OCI-LY7 (cell line): ENCODE measurements around the gene HIP1. TPM values are rescaled to one million over a fixed set of nuclear protein-coding genes. Genes with fewer than 3 reads are reported as not detected.

Source experiments
- BruUV-seq: library from RNA; stranded (reverse); fragments of 400-500 nt; replicated peaks from 2 replicates; lab custom pipeline; 2021; lab: Mats Ljungman, UMichigan
- CTCF ChIA-PET: fragments of 300-600 bp; sonication (Branson Sonifier 250); formaldehyde crosslinking; loops from one replicate; lab custom pipeline; 2022; ENCODE audit warnings: antibody characterized with exemption; ENCODE audit not compliant: unreplicated experiment; lab: Charles Lee
- POLR2A ChIA-PET: fragments of 300-600 bp; sonication (Branson Sonifier 250); formaldehyde crosslinking; loops from one replicate; lab custom pipeline; 2022; ENCODE audit warnings: antibody characterized with exemption; lab: Charles Lee
- DNase-seq: peaks from one replicate; pipeline ENCODE4 v3.0.0-alpha.2; 2015; ENCODE audit warnings: low spot score
- H2AFZ ChIP-seq: fragments of 200-600 bp; sonication (generic), shearing (Covaris generic); 2 replicates; pipeline ENCODE4 v1.6.1; 2014; ENCODE audit warnings: mild to moderate bottlenecking, antibody characterized with exemption, low read length, moderate library complexity
- H3K27ac ChIP-seq: fragments of 200-600 bp; sonication (generic); 2 replicates; pipeline ENCODE4 v1.5.1; 2014; ENCODE audit warnings: mixed run types, low read depth, mild to moderate bottlenecking, moderate library complexity, low read length, inconsistent platforms; ENCODE audit not compliant: poor library complexity, severe bottlenecking
- H3K36me3 ChIP-seq: fragments of 200-600 bp; sonication (generic); 2 replicates; pipeline ENCODE4 v1.6.1; 2014; ENCODE audit warnings: mild to moderate bottlenecking, antibody characterized with exemption, low read length, moderate library complexity, mixed read lengths; ENCODE audit not compliant: insufficient read depth
- H3K4me1 ChIP-seq: fragments of 200-600 bp; sonication (generic); 2 replicates; pipeline ENCODE4 v1.5.1; 2014; ENCODE audit warnings: mild to moderate bottlenecking, low read length; ENCODE audit not compliant: insufficient read depth, poor library complexity, severe bottlenecking
- H3K4me2 ChIP-seq: fragments of 200-600 bp; sonication (generic); 2 replicates; pipeline ENCODE4 v1.6.1; 2014; ENCODE audit warnings: mild to moderate bottlenecking, low read length
- H3K4me3 ChIP-seq: fragments of 200-600 bp; sonication (generic); 2 replicates; pipeline ENCODE4 v1.5.1; 2014; ENCODE audit warnings: mild to moderate bottlenecking, low read depth, low read length; ENCODE audit not compliant: poor library complexity, severe bottlenecking
- H3K79me2 ChIP-seq: fragments of 200-600 bp; sonication (generic); 2 replicates; pipeline ENCODE4 v1.6.1; 2016; ENCODE audit warnings: low read depth, mild to moderate bottlenecking, low read length, moderate library complexity, mixed read lengths; ENCODE audit not compliant: insufficient read depth
- H3K9me2 ChIP-seq: fragments of 200-600 bp; sonication (generic); 2 replicates; pipeline ENCODE4 v1.6.1; 2016; ENCODE audit warnings: mild to moderate bottlenecking, low read length, mixed read lengths; ENCODE audit not compliant: insufficient read depth
- H3K9me3 ChIP-seq: fragments of 200-600 bp; sonication (generic); 2 replicates; pipeline ENCODE4 v1.6.1; 2014; ENCODE audit warnings: mild to moderate bottlenecking, mixed run types, low read length, mixed read lengths
- H4K20me1 ChIP-seq: fragments of 200-600 bp; sonication (generic); 2 replicates; pipeline ENCODE4 v1.6.1; 2014; ENCODE audit warnings: mild to moderate bottlenecking, antibody characterized with exemption, low read length, moderate library complexity, mixed read lengths; ENCODE audit not compliant: insufficient read depth
- EZH2phosphoT487 ChIP-seq: fragments of 200-600 bp; sonication (generic); IDR thresholded peaks from 2 replicates; pipeline ENCODE4 v1.6.1; 2018; ENCODE audit warnings: low read depth, borderline replicate concordance, mild to moderate bottlenecking, mixed run types, antibody characterized with exemption, low read length, moderate library complexity, mixed read lengths
- intact Hi-C: fragments of 100-400 bp; cut with micrococcal nuclease; formaldehyde crosslinking; loops from one replicate; pipeline ENCODE4 v1.10.0; 2022; ENCODE audit not compliant: unreplicated experiment
- total RNA-seq, 2 experiments: library from RNA; depleted of rRNA in 1 of 2; stranded (reverse); fragments of >200 nt in 1 of 2; shearing (Covaris generic) in 1 of 2; gene quantifications; 2 replicates each; pipeline ENCODE4 v1.2.3, GENCODE V29; 2014 to 2022
- TF ChIP-seq, protein P1 (sequence below): fragments of 200-600 bp; sonication (generic); conservative IDR thresholded peaks from 2 replicates; pipeline ENCODE4 v1.5.1; 2014; ENCODE audit warnings: mild to moderate bottlenecking, antibody characterized with exemption, low read length, moderate library complexity, mixed read lengths

Gene HIP1
- total RNA-seq, 2 experiments from 2014 or later = 15.0 to 27.8 TPM

- no peak overlapping the region for H3K4me2 ChIP-seq
- CTCF ChIA-PET = no interaction called here
- H2AFZ ChIP-seq = no peak overlapping the region
- no peaks in the 10 kb centered on the region for H3K9me2 ChIP-seq
- no peak for DNase-seq
- intact Hi-C loops = no loop called here
- no peaks in the 10 kb centered on the region for H3K4me1 ChIP-seq
- no peaks in the 10 kb centered on the region for H3K79me2 ChIP-seq
- H3K36me3 ChIP-seq = peaks cover 21% of the 10 kb centered on the region
- H3K9me3 ChIP-seq = no peaks in the 10 kb centered on the region
- TF ChIP-seq, protein P1, sequence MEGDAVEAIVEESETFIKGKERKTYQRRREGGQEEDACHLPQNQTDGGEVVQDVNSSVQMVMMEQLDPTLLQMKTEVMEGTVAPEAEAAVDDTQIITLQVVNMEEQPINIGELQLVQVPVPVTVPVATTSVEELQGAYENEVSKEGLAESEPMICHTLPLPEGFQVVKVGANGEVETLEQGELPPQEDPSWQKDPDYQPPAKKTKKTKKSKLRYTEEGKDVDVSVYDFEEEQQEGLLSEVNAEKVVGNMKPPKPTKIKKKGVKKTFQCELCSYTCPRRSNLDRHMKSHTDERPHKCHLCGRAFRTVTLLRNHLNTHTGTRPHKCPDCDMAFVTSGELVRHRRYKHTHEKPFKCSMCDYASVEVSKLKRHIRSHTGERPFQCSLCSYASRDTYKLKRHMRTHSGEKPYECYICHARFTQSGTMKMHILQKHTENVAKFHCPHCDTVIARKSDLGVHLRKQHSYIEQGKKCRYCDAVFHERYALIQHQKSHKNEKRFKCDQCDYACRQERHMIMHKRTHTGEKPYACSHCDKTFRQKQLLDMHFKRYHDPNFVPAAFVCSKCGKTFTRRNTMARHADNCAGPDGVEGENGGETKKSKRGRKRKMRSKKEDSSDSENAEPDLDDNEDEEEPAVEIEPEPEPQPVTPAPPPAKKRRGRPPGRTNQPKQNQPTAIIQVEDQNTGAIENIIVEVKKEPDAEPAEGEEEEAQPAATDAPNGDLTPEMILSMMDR = no peak
- no peak for TF ChIP-seq EZH2phosphoT487
- BruUV-seq = no TSS peak
- H3K4me3 ChIP-seq = no peak overlapping the region
- no peaks in the 10 kb centered on the region for H4K20me1 ChIP-seq
- POLR2A ChIA-PET = no interaction called here
- H3K27ac ChIP-seq = no peak overlapping the region
Measured at GRCh38 chr7:75555736-75556135, 183.0 kb downstream of the HIP1 start.

DNA sequence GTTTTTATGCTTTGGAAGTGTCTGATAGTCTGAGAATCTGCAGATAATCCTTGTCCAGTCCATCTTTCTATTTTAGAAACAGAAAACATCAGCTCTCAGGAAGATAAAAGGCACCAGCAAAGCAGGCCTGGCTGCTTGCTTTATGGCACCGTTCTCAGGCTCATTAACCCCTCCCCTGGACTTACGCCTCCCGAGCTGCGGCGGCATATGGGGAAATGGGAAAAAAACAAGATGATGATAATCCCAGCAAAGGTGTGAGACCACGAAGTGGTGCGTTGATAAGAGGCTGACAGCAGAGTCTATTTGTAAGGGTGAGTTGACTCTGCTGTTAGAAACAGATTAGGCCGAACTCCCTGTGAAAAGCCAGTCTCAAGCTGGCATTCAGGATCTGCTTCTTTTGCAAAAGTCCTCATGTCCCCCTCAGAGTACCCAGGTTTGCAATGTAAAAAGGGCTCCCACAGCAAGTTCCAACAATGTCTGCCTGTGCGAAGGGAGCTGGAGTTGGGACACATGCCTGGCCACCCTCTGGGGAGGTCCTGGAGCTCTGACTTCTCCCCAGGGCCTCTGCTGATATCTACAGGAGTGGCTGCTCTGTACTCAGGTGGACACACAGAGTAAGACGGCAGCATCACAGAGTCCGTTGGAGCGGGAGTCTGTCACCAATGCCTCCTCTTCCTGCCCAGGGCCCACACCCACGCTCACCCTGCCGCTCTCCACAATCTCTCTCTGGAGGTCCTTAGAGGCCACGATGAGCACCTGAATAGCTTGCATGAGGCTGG lies 192.3 kb downstream of the HIP1 start:
- CTCF ChIA-PET = no interaction called here
- POLR2A ChIA-PET = no interaction called here
- Histone ChIP-seq H4K20me1 (no peaks in the 10 kb centered on the region), H2AFZ (no peak overlapping the region), H3K27ac (no peak overlapping the region), H3K4me1 (no peaks in the 10 kb centered on the region), H3K9me3 (no peaks in the 10 kb centered on the region), H3K4me3 (no peak overlapping the region), H3K9me2 (no peaks in the 10 kb centered on the region), H3K79me2 (no peaks in the 10 kb centered on the region), H3K36me3 (peaks cover 22% of the 10 kb centered on the region; the same call in 1 of the 2 replicates), H3K4me2 (no peak overlapping the region)
- intact Hi-C loops = loop anchor here (10.0 kb wide), 1 partner anchor 48 kb away; no protein-coding TSS in a partner anchor
- DNase-seq = no peak
- TF ChIP-seq, protein P1 = no peak
- no peak for TF ChIP-seq EZH2phosphoT487
- BruUV-seq = no TSS peak

- Histone ChIP-seq H3K9me2 (no peaks in the 10 kb centered on the region), H3K36me3 (peaks cover 21% of the 10 kb centered on the region), H3K79me2 (no peaks in the 10 kb centered on the region), H2AFZ (no peak overlapping the region), H3K27ac (no peak overlapping the region), H3K4me2 (no peak overlapping the region), H4K20me1 (no peaks in the 10 kb centered on the region), H3K4me3 (no peak overlapping the region), H3K9me3 (no peaks in the 10 kb centered on the region), H3K4me1 (no peaks in the 10 kb centered on the region)
- POLR2A ChIA-PET = no interaction called here
- TF ChIP-seq, protein P1 = no peak
- no peak for TF ChIP-seq EZH2phosphoT487
- no peak for DNase-seq
- CTCF ChIA-PET = no interaction called here
- BruUV-seq = no TSS peak
- intact Hi-C loops = no loop called here
Measured at GRCh38 chr7:75537731-75538130, 201.0 kb downstream of the HIP1 start.
